ENCODE data around the gene WNK3. TPM values are rescaled to one million over a fixed set of nuclear protein-coding genes. Genes with fewer than 3 reads are reported as not detected.

The WNK3 gene
- total and polyA plus RNA-seq, 2 donors (not counting 1 experiment from before 2014, with no cell fraction given), result 0.12 to 1.2 TPM

DNA sequence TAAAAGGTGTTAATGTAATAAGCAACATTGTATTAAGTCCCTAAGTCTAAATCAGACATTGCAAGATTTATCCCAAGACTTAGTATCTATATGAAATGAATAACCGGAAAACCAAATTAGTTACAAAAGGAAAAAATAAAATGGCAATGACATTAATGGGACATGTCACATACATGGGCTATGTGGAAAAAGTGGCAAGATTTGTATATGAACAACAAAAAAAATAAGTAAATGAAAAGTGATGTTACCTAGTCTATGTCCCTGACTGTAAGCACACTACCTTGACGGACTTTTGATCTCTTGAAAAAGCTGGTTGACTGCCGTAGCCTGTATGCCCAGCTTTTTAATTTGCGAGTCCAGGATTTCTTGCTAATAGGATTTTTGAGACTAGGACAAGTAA is 119.3 kb downstream of the WNK3 start:
- no peak for TF ChIP-seq EZH2 (IDR thresholded peaks at IDR 0.05; ENCODE audit: borderline replicate concordance, insufficient read depth, low read depth, low read length, poor library complexity, severe bottlenecking)
- TF ChIP-seq, protein P1, sequence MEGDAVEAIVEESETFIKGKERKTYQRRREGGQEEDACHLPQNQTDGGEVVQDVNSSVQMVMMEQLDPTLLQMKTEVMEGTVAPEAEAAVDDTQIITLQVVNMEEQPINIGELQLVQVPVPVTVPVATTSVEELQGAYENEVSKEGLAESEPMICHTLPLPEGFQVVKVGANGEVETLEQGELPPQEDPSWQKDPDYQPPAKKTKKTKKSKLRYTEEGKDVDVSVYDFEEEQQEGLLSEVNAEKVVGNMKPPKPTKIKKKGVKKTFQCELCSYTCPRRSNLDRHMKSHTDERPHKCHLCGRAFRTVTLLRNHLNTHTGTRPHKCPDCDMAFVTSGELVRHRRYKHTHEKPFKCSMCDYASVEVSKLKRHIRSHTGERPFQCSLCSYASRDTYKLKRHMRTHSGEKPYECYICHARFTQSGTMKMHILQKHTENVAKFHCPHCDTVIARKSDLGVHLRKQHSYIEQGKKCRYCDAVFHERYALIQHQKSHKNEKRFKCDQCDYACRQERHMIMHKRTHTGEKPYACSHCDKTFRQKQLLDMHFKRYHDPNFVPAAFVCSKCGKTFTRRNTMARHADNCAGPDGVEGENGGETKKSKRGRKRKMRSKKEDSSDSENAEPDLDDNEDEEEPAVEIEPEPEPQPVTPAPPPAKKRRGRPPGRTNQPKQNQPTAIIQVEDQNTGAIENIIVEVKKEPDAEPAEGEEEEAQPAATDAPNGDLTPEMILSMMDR (IDR thresholded peaks at IDR 0.05), result no peak
- 100% methylated on average over 1 of the region's 4 CpGs for WGBS (ENCODE audit: insufficient coverage)
- Histone ChIP-seq H3K36me3 (replicated peaks in 1 of 2; ENCODE audit: control extremely low read depth in 1 of 2, control insufficient read depth in 1 of 2, extremely low read depth in 1 of 2, insufficient read depth in 2 of 2, low read length in 1 of 2) (no peaks in the 10 kb centered on the region), H3K27ac (ENCODE audit: low read length in 2 of 2) (no peak overlapping the region), H3K9ac (ENCODE audit: low read length) (no peak overlapping the region), H3K4me3 (ENCODE audit: control extremely low read depth in 1 of 5, extremely low read depth in 1 of 5, insufficient read depth in 1 of 5, low read depth in 2 of 5, low read length in 4 of 5) (no peak overlapping the region), H3K4me2 (replicated peaks; ENCODE audit: low read depth, low read length, poor library complexity, severe bottlenecking) (no peak overlapping the region), H2AFZ (ENCODE audit: insufficient read depth, low read depth, low read length, poor library complexity, severe bottlenecking) (no peak overlapping the region), H3K9me3 (ENCODE audit: control extremely low read depth in 1 of 3, control insufficient read depth in 2 of 3, insufficient read depth in 1 of 3, low read length in 2 of 3) (no peaks in the 10 kb centered on the region), H4K20me1 (ENCODE audit: control insufficient read depth, insufficient read depth, low read length, poor library complexity, severe bottlenecking) (no peaks in the 10 kb centered on the region), H3K27me3 (replicated peaks in 1 of 4; ENCODE audit: control extremely low read depth in 1 of 4, control insufficient read depth in 3 of 4, insufficient read depth in 4 of 4, low read length in 3 of 4) (no peaks in the 10 kb centered on the region), H3K79me2 (ENCODE audit: control insufficient read depth, insufficient read depth, low read length) (no peaks in the 10 kb centered on the region), H3K4me1 (ENCODE audit: control insufficient read depth in 2 of 2, insufficient read depth in 2 of 2, low read length in 2 of 2) (no peaks in the 10 kb centered on the region)
- ATAC-seq (ENCODE audit: low read depth) (no peak), DNase-seq (no peak)
- no peak overlapping the region for H3K27ac Mint-ChIP-seq
- H3K4me1 Mint-ChIP-seq, result no peaks in the 10 kb centered on the region
- intact Hi-C loops (cut with micrococcal nuclease), result no loop called here
- ChIA-PET CTCF (no interaction called here), POLR2A (no interaction called here)
- no peak overlapping the region for H3K4me3 Mint-ChIP-seq
- no peaks in the 10 kb centered on the region for H3K9me3 Mint-ChIP-seq (ENCODE audit: insufficient read depth)
- H3K27me3 Mint-ChIP-seq, result no peaks in the 10 kb centered on the region

DNA sequence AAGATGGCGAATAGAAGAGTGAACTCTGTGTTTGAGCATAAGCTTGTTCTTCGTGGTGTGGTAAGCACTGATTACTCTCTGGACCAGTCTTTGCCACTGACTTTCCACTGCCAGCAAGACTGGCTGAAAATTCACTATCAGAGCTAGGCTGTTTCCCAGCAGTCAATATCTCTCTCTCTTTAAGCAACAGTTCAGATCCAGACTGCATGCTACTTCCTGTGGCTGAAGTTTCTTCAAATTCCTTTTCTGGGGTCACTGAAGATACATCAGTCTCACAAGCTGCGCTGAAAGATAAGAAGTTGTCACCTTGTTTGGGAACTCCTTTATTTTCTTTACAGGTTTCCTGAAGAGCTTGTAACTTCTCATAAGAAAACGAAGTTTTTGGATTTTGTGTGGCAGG is 120.8 kb downstream of the WNK3 start:
- TF ChIP-seq, protein P1 (IDR thresholded peaks at IDR 0.05), result no peak
- no peak for TF ChIP-seq EZH2 (IDR thresholded peaks at IDR 0.05; ENCODE audit: borderline replicate concordance, insufficient read depth, low read depth, low read length, poor library complexity, severe bottlenecking)
- Histone ChIP-seq H3K9ac (ENCODE audit: low read length) (no peak overlapping the region), H3K4me3 (ENCODE audit: control extremely low read depth in 1 of 5, extremely low read depth in 1 of 5, insufficient read depth in 1 of 5, low read depth in 2 of 5, low read length in 4 of 5) (no peak overlapping the region), H3K4me2 (replicated peaks; ENCODE audit: low read depth, low read length, poor library complexity, severe bottlenecking) (no peak overlapping the region), H3K79me2 (ENCODE audit: control insufficient read depth, insufficient read depth, low read length) (no peaks in the 10 kb centered on the region), H3K27ac (ENCODE audit: low read length in 2 of 2) (no peak overlapping the region), H2AFZ (ENCODE audit: insufficient read depth, low read depth, low read length, poor library complexity, severe bottlenecking) (no peak overlapping the region), H4K20me1 (ENCODE audit: control insufficient read depth, insufficient read depth, low read length, poor library complexity, severe bottlenecking) (no peaks in the 10 kb centered on the region), H3K36me3 (replicated peaks in 1 of 2; ENCODE audit: control extremely low read depth in 1 of 2, control insufficient read depth in 1 of 2, extremely low read depth in 1 of 2, insufficient read depth in 2 of 2, low read length in 1 of 2) (no peaks in the 10 kb centered on the region), H3K27me3 (replicated peaks in 1 of 4; ENCODE audit: control extremely low read depth in 1 of 4, control insufficient read depth in 3 of 4, insufficient read depth in 4 of 4, low read length in 3 of 4) (no peaks in the 10 kb centered on the region), H3K4me1 (ENCODE audit: control insufficient read depth in 2 of 2, insufficient read depth in 2 of 2, low read length in 2 of 2) (no peaks in the 10 kb centered on the region), H3K9me3 (ENCODE audit: control extremely low read depth in 1 of 3, control insufficient read depth in 2 of 3, insufficient read depth in 1 of 3, low read length in 2 of 3) (no peaks in the 10 kb centered on the region)
- intact Hi-C loops (cut with micrococcal nuclease), result no loop called here
- Mint-ChIP-seq H3K27ac (no peak overlapping the region), H3K4me1 (no peaks in the 10 kb centered on the region), H3K4me3 (no peak overlapping the region), H3K9me3 (ENCODE audit: insufficient read depth) (no peaks in the 10 kb centered on the region), H3K27me3 (no peaks in the 10 kb centered on the region)
- ATAC-seq (ENCODE audit: low read depth) (no peak), DNase-seq (no peak)
- WGBS (ENCODE audit: insufficient coverage), result no CpG with 5 or more reads among the region's 4 CpGs
- CTCF ChIA-PET, result interaction anchor here (0.5 kb wide), 1 partner anchor 70 kb away, joined by 3 read pairs; no protein-coding TSS in a partner anchor
- POLR2A ChIA-PET, result no interaction called here
